NCI-H345 (cell line): ENCODE data around the gene SLC35F3.
"Not testable (repeated sequence)": the region's sequence is repeated elsewhere in the genome, so short reads cannot be mapped to it uniquely, and the experiment has no call there.

Experiments
- DNase-seq: peaks from one replicate; lab custom pipeline; 2025; lab: John Stamatoyannopoulos, UW

Gene SLC35F3

GRCh38 chr1:234292548-234292947 lies 388.1 kb downstream of the SLC35F3 start:
- DNase-seq, result no peak

GRCh38 chr1:234294109-234294817 lies 389.8 kb downstream of the SLC35F3 start:
- no peak for DNase-seq

GRCh38 chr1:234295068-234295467 lies 390.6 kb downstream of the SLC35F3 start:
- no peak for DNase-seq

GRCh38 chr1:234295626-234296025 lies 391.1 kb downstream of the SLC35F3 start:
- no peak for DNase-seq

GRCh38 chr1:234296496-234296895 lies 392.0 kb downstream of the SLC35F3 start:
- DNase-seq, result no peak

GRCh38 chr1:234297668-234298067 lies 393.2 kb downstream of the SLC35F3 start:
- DNase-seq, result no peak

GRCh38 chr1:234300096-234300495 lies 395.6 kb downstream of the SLC35F3 start:
- DNase-seq, result no peak

- not testable (repeated sequence) for DNase-seq
These were observed 397.2 kb downstream of the SLC35F3 start for GRCh38 chr1:234301663-234302062.

- no peak for DNase-seq
These were observed 398.0 kb downstream of the SLC35F3 start for GRCh38 chr1:234302354-234302962.

GRCh38 chr1:234303231-234303630 lies 398.8 kb downstream of the SLC35F3 start:
- DNase-seq, result no peak

- no peak for DNase-seq
These were observed 403.2 kb downstream of the SLC35F3 start for GRCh38 chr1:234307726-234308125.

GRCh38 chr1:234309243-234309597 lies 404.7 kb downstream of the SLC35F3 start:
- no peak for DNase-seq

- peak; percentile 96 for DNase-seq
These were observed 405.4 kb downstream of the SLC35F3 start for GRCh38 chr1:234309598-234310459.

GRCh38 chr1:234310460-234310817 lies 406.0 kb downstream of the SLC35F3 start:
- DNase-seq, result no peak

GRCh38 chr1:234311414-234311813 lies 406.9 kb downstream of the SLC35F3 start:
- DNase-seq, result no peak

GRCh38 chr1:234313171-234313570 lies 408.7 kb downstream of the SLC35F3 start:
- no peak for DNase-seq

- DNase-seq, result peak; percentile 6
These were observed 410.6 kb downstream of the SLC35F3 start for GRCh38 chr1:234315091-234315541.

GRCh38 chr1:234315588-234315987 lies 411.1 kb downstream of the SLC35F3 start:
- DNase-seq, result no peak

- DNase-seq, result no peak
These were observed 412.0 kb downstream of the SLC35F3 start for GRCh38 chr1:234316486-234316885.

- DNase-seq, result peak; percentile 96
These were observed 412.5 kb downstream of the SLC35F3 start for GRCh38 chr1:234316937-234317336.

GRCh38 chr1:234320069-234320468 lies 415.6 kb downstream of the SLC35F3 start:
- no peak for DNase-seq

GRCh38 chr1:234320549-234320948 lies 416.1 kb downstream of the SLC35F3 start:
- DNase-seq, result no peak

- no peak for DNase-seq
These were observed 416.8 kb downstream of the SLC35F3 start for GRCh38 chr1:234321231-234321630.
